TTC549 (cell line): ENCODE data around the gene DCTN5.
"Not testable (repeated sequence)": the region's sequence is repeated elsewhere in the genome, so short reads cannot be mapped to it uniquely, and the experiment has no call there.

Experiments used
- FAIRE-seq: peaks from 2 replicates; lab custom pipeline; 2012; peaks lifted over from hg19 to GRCh38; lab: Jason Lieb, UNC

DCTN5 gene

GRCh38 chr16:23694644-23695373 is 53.5 kb downstream of the DCTN5 start:
- FAIRE-seq: no peak

- FAIRE-seq: no peak
Measured at GRCh38 chr16:23695756-23696155, 54.5 kb downstream of the DCTN5 start.

GRCh38 chr16:23699100-23699499 is 57.8 kb downstream of the DCTN5 start:
- no peak for FAIRE-seq

GRCh38 chr16:23700093-23700492 is 58.8 kb downstream of the DCTN5 start:
- no peak for FAIRE-seq

GRCh38 chr16:23700509-23700908 is 59.2 kb downstream of the DCTN5 start:
- FAIRE-seq: no peak

- no peak for FAIRE-seq
Measured at GRCh38 chr16:23701045-23701444, 59.8 kb downstream of the DCTN5 start.

- no peak for FAIRE-seq
Measured at GRCh38 chr16:23702951-23703350, 61.7 kb downstream of the DCTN5 start.

- no peak for FAIRE-seq
Measured at GRCh38 chr16:23704772-23705516, 63.7 kb downstream of the DCTN5 start.

GRCh38 chr16:23705517-23705902 is 64.2 kb downstream of the DCTN5 start:
- no peak for FAIRE-seq

GRCh38 chr16:23706439-23706838 is 65.2 kb downstream of the DCTN5 start:
- FAIRE-seq: no peak

GRCh38 chr16:23709536-23709935 is 68.3 kb downstream of the DCTN5 start:
- FAIRE-seq: no peak

GRCh38 chr16:23710008-23710407 is 68.7 kb downstream of the DCTN5 start:
- no peak for FAIRE-seq

- no peak for FAIRE-seq
Measured at GRCh38 chr16:23710504-23710903, 69.2 kb downstream of the DCTN5 start.

GRCh38 chr16:23711785-23712184 is 70.5 kb downstream of the DCTN5 start:
- FAIRE-seq: no peak

GRCh38 chr16:23712976-23713375 is 71.7 kb downstream of the DCTN5 start, which contains the start of gene ERN2:
Gene ERN2 (minus strand): TSS chr16:23713222. CDS start chr16:23713187, 35 bp downstream.
- no peak for FAIRE-seq

- FAIRE-seq: no peak
Measured at GRCh38 chr16:23716484-23716883, 75.2 kb downstream of the DCTN5 start.

GRCh38 chr16:23722613-23723240 is 81.5 kb downstream of the DCTN5 start:
- not testable (repeated sequence) for FAIRE-seq

- no peak for FAIRE-seq
Measured at GRCh38 chr16:23724096-23724784, 83.0 kb downstream of the DCTN5 start.

- FAIRE-seq: no peak
Measured at GRCh38 chr16:23724785-23725131, 83.5 kb downstream of the DCTN5 start.

- FAIRE-seq: no peak
Measured at GRCh38 chr16:23726710-23727109, 85.4 kb downstream of the DCTN5 start.
